ENCODE measurements around the gene DDX49. TPM values are rescaled to one million over a fixed set of nuclear protein-coding genes. Genes with fewer than 3 reads are reported as not detected.

The DDX49 gene
- total RNA-seq, 1 experiment from 2014 or later = 51.9 TPM

GRCh38 chr19:18946335-18946734 lies 26.8 kb downstream of the DDX49 start:
- H3K4me3 ChIP-seq (replicated peaks in 1 of 2; ENCODE audit: low read depth in 1 of 2, low read length in 2 of 2) = no peak overlapping the region
- CTCF ChIA-PET = no interaction called here
- H3K9ac ChIP-seq (ENCODE audit: low read length) = no peak overlapping the region
- no peak overlapping the region for H2AFZ ChIP-seq (ENCODE audit: low read depth, low read length, poor library complexity, severe bottlenecking)
- no peak overlapping the region for H3K27ac ChIP-seq (ENCODE audit: low read depth, low read length)
- TF ChIP-seq CBX3 (IDR thresholded peaks at IDR 0.05; ENCODE audit: low read depth) (no peak), JUND (IDR thresholded peaks at IDR 0.05) (no peak), POLR2A (IDR thresholded peaks at IDR 0.05; ENCODE audit: borderline replicate concordance, extremely low read depth, insufficient read depth, insufficient read length) (no peak), ELF1 (IDR thresholded peaks at IDR 0.05; ENCODE audit: borderline replicate concordance, low read depth) (no peak), SIN3A (IDR thresholded peaks at IDR 0.05; ENCODE audit: low read depth) (no peak), CEBPB (IDR thresholded peaks at IDR 0.05; ENCODE audit: low read depth) (no peak), SRF (IDR thresholded peaks at IDR 0.05; ENCODE audit: low read depth) (no peak), ATF3 (IDR thresholded peaks at IDR 0.05) (no peak), POLR2AphosphoS5 (IDR thresholded peaks at IDR 0.05; ENCODE audit: low read depth, low read length) (no peak), CTCF (IDR thresholded peaks at IDR 0.05 in 2 of 3, conservative IDR thresholded peaks at IDR 0.05 in 1 of 3; ENCODE audit: borderline replicate concordance in 1 of 3, insufficient read depth in 1 of 3, low read depth in 2 of 3, low read length in 2 of 3) (no peak), ZNF274 (IDR thresholded peaks at IDR 0.05; ENCODE audit: low read depth, low read length) (no peak), MAX (IDR thresholded peaks at IDR 0.05) (no peak), RAD21 (IDR thresholded peaks at IDR 0.05; ENCODE audit: low read depth) (no peak), EZH2phosphoT487 (IDR thresholded peaks at IDR 0.05; ENCODE audit: borderline replicate concordance) (no peak), ZBTB33 (IDR thresholded peaks at IDR 0.05; ENCODE audit: extremely low read depth, insufficient replicate concordance, low read length) (no peak), EZH2 (IDR thresholded peaks at IDR 0.05) (no peak)
- H3K27me3 ChIP-seq (ENCODE audit: insufficient read depth, low read length) = no peaks in the 10 kb centered on the region
- POLR2A ChIA-PET = interaction anchor here (0.8 kb wide), 1 partner anchor 27 kb away, joined by 3 read pairs; the partner anchor contains the start of genes COPE and DDX49
- DNase-seq (ENCODE audit: low read depth, low spot score) (no peak), ATAC-seq (no peak)
- H3K4me1 ChIP-seq (ENCODE audit: control insufficient read depth in 1 of 2, insufficient read depth in 2 of 2, low read length in 2 of 2) = peaks cover 4 to 6% of the 10 kb centered on the region in 2 experiments; a peak in 3 of 4 replicates
- H3K36me3 ChIP-seq (ENCODE audit: control insufficient read depth in 1 of 2, insufficient read depth in 2 of 2, low read length in 2 of 2) = no peaks in the 10 kb centered on the region
- intact Hi-C loops (cut with micrococcal nuclease) = no loop called here
- RAD21 ChIA-PET (ENCODE audit: low non-redundant PET in 1 of 2, low total read pairs in 2 of 2, uncharacterized antibody in 2 of 2, unreplicated experiment in 2 of 2) = no interaction called here
- H3K9me2 ChIP-seq (ENCODE audit: insufficient read depth) = no peaks in the 10 kb centered on the region
- H3K79me2 ChIP-seq (ENCODE audit: insufficient read depth, low read length) = no peaks in the 10 kb centered on the region
- no peaks in the 10 kb centered on the region for H4K20me1 ChIP-seq (ENCODE audit: insufficient read depth)
- no TSS peak for BruUV-seq (replicated peaks)
- H3K9me3 ChIP-seq (ENCODE audit: control insufficient read depth in 1 of 2, insufficient read depth in 1 of 2, low read depth in 1 of 2, low read length in 2 of 2) = no peaks in the 10 kb centered on the region
- no peak overlapping the region for H3K4me2 ChIP-seq (ENCODE audit: low read length)

Measured in HCT116 (cell line).